Right forelimb (tissue), 1 donor: Measurements from ENCODE around the gene FIGLA.

Source experiments
- DNase-seq: peaks from one replicate; pipeline ENCODE4 v3.0.0-alpha.2; 2018

Gene FIGLA

DNA sequence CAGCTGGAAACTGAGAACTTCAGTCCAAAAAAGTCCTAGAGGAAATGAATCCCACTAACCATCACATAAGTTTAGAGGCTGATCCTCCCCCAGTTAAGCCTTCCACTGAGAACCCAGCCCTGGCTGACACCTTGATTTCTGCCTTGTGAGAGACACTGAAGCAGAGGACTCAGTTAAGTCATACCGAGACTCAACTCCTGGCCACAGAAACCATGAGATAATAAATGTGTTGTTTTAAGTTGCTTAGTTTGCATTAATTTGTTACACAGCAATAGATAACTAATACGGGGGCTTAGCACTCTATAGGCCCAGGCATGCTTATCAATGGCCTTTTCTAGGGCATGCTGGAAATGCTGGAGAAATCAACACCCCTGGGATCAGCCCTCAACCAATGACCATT is 19.0 kb downstream of the FIGLA start:
- no peak for DNase-seq

- DNase-seq, result no peak
Measured at GRCh38 chr2:70769450-70769849, 21.0 kb downstream of the FIGLA start.

DNA sequence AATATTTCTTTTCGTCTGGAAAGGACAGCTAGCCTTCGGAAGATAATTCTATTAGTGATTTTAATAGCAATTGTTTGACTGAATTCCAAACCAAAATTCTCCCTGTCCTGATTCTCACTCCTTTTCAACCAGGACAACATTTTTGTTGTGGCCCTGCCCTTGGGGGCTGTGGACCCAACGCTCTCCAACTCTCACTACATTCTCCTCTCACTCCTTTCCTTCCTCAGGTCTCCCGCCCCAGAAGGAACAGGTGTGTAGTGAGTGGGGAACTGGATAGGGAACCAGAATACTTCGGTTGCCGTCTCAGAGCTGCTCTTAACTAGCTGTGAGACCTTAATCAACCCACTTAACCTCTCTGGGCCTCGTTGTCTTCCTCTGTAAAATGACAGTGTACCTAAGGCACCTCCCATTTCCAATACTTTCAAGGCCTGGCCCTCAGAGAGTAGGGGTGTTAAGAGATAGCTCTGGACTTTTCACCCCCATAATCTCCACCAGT is 21.8 kb downstream of the FIGLA start:
- DNase-seq, result no peak

- peak; percentile 57 for DNase-seq
Measured at GRCh38 chr2:70767699-70768589, 22.5 kb downstream of the FIGLA start, which contains the start of gene ADD2. Gene ADD2, minus strand, starts transcription at chr2:70768200. Its CDS starts 61,792 bp downstream, at chr2:70706408.

DNA sequence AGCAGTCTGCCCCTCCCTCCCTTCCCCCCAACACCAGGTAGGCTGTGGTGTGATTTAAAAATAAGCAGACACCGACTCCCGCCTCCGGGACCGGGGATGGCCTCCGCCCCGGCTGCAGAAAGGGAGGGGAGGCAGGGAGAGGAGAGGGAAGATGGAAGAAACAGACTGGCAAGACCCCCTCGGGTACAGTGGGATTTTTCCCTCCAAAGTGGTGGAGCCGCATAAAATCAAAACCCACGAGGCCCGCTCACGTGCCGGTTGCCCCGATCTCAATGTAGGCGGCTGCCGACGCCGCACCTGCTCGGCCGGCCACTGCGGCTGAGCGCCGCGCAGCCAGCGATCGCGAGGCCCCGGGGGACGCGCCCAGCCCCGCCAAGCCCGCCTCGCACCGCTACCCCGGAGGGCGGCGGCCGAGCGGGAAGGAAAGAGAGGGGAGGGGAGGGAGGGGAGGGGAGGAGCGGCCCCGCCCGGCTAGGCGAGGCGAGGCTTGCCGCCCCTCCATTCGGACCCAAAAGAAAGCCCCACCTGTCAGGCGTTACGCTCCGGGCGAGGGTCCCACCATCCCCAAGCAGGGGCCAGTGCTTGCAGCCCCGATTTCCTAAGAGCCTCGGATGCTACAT is 23.3 kb downstream of the FIGLA start:
- DNase-seq, result no peak

DNA sequence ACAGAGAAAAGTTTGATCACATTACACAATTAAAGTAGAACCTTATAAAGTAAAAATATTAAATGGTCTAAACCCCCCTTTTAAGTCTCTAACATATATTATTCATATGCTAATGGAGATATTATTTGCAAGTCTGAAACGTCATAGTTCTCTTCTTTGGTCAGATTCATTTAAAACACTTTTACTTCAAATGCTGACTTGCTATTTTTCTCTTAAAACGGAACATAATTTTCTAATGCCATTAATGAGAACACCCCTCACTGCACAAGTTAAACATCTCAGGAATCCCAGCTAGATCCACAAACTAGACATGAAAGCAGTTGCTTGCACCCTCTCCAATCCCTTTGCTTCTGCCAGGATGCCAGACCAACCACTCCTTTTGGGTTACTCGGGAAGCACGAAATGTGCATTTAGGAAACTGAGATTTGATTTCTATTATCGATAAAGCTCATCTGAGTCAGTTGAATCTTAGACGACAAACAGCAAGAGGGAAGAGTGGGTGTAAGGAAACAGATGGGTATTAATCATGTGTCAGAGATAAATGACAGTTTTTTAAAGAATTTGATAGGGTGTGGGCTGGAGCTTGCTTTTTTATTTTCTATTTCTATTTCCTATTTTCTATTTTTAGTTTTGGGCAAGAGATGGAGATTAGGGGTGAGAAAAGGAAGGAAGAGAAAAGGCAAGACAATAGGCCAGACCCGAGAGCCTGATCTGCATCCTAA is 23.9 kb downstream of the FIGLA start:
- DNase-seq, result no peak

GRCh38 chr2:70765507-70765906 is 24.9 kb downstream of the FIGLA start:
- DNase-seq, result no peak

- DNase-seq, result no peak
Measured at GRCh38 chr2:70759446-70759845, 31.0 kb downstream of the FIGLA start.

GRCh38 chr2:70757966-70758365 is 32.5 kb downstream of the FIGLA start:
- DNase-seq, result no peak

GRCh38 chr2:70757360-70757759 is 33.1 kb downstream of the FIGLA start:
- no peak for DNase-seq

- DNase-seq, result no peak
Measured at GRCh38 chr2:70756128-70756527, 34.3 kb downstream of the FIGLA start.

- no peak for DNase-seq
Measured at GRCh38 chr2:70753902-70754301, 36.5 kb downstream of the FIGLA start.

DNA sequence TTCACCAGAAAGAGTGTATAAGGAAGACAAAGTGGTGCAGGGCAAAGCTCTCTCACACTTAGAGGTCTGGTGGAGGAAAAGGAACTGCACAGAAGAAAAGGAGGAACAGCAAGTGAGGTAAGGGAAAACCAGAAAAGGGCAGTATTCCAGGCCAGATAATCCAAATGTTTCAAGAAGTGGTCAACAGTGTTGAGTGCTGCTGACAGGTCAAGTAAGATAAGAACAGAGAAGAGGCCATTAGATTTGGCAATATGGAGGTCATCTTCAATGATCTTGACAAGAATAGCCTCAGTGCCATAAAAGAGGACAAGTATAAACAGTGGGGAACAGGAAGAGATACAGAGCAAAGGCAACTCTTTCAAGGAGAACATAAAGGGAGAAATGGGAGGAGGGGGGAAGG is 37.4 kb downstream of the FIGLA start:
- DNase-seq, result no peak

DNA sequence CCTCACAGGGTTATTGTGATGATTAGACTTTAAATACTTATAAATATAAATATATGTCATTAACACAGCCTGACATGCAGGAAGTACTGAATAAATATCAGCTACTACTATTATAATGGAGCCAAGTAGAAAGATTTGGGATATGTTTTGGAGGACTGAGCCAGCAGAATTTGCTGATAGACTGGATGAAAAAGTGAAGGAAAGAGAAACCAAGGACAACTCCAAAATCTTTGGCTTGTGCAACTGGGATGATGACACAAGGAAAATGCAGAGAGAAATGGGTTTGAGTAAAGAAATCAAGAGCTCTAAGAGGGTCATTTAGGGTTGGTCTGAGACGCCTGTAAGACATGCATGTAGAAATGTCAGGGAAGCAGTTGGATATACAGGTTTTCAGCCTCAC is 38.0 kb downstream of the FIGLA start:
- no peak for DNase-seq

- DNase-seq, result no peak
Measured at GRCh38 chr2:70751881-70752280, 38.6 kb downstream of the FIGLA start.

- DNase-seq, result no peak
Measured at GRCh38 chr2:70750320-70750719, 40.1 kb downstream of the FIGLA start.

DNA sequence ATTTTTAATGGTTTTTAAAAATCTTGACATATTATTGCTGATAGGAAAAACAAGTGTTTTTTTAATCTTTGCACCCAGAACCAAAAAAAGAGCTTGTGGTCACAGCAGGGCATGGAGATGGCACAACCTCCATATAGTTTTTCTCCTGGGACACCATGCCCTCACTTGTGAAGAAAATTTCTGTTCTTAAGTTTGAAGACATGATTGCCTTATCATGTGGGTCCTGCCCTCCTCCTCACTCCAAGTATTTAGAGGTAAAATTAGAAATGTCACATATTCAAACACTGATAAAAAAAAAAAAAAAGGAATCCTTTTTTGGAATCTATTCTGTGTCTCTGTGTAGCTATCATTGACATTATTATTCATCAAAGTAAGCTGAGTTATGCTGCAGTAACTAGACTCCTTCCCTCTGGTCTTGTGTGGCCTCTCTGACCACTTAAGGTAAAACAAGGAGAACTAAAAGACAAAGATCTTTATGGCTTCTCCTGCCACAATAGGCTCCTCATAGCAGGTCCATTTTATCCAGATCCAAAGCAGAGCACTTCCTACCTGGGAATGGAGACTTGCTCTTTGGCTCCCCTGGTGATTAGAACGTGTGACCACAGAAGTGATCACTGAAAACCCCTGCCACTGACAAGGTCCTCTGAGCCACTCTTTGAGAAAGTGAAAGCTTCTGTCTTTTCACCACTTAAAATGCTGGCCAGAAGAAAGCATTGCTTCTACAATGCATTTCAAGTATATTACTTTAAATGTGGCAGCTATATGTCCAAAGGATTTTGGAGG is 42.2 kb downstream of the FIGLA start:
- DNase-seq, result no peak

DNA sequence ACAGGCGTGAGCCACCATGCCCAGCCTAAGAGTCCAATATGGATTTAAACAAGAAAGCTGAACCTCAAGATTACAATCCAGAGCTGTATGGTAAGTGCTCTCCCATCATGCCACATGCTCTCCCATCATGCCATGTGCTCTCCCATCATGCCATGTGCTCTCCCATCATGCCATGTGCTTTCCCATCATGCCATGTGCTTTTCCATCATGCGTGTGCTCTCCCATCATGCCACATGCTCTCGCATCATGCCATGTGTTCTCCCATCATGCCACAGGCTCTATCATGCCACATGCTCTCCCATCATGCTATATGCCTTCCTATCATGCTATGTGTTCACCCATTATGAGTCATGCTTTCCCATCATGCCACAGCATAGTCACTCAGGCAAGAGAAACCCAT is 43.2 kb downstream of the FIGLA start:
- no peak for DNase-seq

DNA sequence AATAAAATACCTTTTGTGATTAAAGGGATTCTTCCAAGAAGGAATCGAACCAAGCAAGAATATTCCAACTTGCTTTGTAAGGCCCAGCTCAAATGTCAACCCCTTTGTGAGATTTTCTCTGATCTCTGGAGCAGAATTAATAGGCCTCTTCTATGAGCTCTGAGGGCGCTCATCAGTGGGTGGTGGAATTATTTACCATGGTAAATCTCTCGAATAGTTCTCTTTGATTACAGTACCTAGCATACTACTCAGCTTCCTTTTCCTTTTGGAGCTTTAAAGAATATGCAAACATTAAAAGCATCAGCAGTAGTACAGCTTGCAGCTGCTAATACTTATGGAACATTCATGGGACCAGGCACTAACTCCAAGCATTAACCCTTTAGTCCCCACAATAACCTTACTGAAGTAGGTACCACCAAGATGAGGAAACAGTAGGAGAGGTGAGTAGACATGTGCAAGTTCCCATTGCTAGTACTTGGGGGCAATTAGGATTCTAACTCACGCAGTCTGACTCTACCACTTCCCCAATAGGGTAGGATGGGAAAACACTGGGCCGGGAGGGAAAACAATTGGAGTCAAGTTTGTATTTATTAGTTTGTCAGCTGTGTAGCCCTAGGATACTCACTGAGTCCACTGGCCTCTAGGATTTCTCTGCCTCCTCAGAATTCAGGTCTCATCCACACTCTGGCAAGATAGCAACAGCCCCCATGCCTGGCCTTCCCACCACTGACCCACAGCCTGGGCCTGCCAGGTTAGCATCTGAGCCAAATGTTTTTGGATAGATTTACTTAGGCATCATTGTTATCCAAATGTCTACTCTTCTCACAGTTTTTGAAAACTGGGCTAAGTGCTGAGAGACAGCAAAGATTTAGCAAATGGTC is 44.1 kb downstream of the FIGLA start:
- DNase-seq, result no peak

GRCh38 chr2:70745276-70745825 is 45.1 kb downstream of the FIGLA start:
- DNase-seq, result no peak

- no peak for DNase-seq
Measured at GRCh38 chr2:70744397-70744796, 46.0 kb downstream of the FIGLA start.
